Measurements from ENCODE around the gene C20orf204. TPM values are rescaled to one million over a fixed set of nuclear protein-coding genes. Genes with fewer than 3 reads are reported as not detected.

The C20orf204 gene
- total and polyA plus RNA-seq, 2 of the 8 experiments (the other 6 are each of a cell fraction or from before 2014, with no cell fraction given): 0.39 to 0.52 TPM

DNA sequence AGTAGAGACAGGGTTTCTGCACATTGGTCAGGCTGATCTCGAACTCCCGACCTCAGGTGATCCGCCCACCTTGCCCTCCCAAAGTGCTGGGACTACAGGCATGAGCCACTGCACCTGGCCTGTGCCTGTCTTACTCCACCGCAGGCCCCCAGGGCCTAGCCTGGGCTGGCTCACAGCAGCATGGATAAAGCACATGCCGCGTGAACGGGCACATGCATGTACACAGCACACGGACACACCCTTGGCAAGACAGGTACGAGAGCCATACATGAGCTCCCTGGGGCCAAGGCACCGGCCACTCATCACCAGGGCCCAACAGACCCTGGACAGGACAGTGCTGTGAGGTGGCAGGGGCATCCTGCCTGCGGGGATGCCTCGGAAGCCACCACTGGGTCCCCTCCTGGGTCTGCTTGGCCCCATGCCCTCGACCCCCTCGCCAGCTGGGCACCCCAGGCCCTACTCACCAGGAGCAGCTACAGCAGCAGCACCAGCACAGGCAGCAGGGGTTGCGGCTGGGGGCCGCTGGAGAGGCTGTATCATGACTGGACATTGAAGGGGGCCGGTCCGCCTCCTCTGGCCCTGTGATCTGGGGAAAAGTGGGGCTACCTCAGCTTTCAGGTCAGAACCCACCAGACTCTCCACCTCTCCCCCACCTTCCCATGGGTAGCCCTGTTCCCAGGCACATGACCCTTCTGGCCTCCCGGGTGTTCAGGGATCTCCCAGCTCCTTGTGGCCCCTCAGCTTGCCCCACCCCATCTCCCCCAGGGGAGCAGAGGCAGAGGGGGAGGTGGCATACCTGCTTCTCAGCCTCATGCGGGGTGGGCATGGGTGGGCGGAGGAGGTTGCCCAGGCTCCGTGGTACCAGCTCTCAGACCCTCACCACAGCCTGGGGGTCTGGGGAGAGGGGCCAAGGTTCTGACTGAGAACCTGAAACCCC is 40.3 kb downstream of the C20orf204 start:
- no peak overlapping the region for H3K18ac ChIP-seq (ENCODE audit: extremely low read depth, low read length)
- H4K20me1 ChIP-seq (replicated peaks in 1 of 2; ENCODE audit: control insufficient read depth in 1 of 2, insufficient read depth in 2 of 2, low read length in 2 of 2): peaks cover 0 to 5% of the 10 kb centered on the region in 2 experiments
- H3K14ac ChIP-seq (ENCODE audit: insufficient read length): no peak overlapping the region
- H3K27ac ChIP-seq (ENCODE audit: low read depth, low read length): no peak overlapping the region
- POLR2A ChIA-PET (ENCODE audit: partially characterized antibody): interaction anchor here (4.6 kb wide), 1 partner anchor 11 kb away, joined by 27 read pairs; no protein-coding TSS in a partner anchor
- H2BK120ac ChIP-seq (replicated peaks; ENCODE audit: low read depth, low read length): no peak overlapping the region
- no peak overlapping the region for H2BK15ac ChIP-seq (ENCODE audit: low read length)
- H4K91ac ChIP-seq (replicated peaks; ENCODE audit: insufficient read length, low read length): no peak overlapping the region
- no peak for TF ChIP-seq MAFK (IDR thresholded peaks at IDR 0.05; ENCODE audit: low read depth, low read length)
- no peak for TF ChIP-seq POLR2A (IDR thresholded peaks at IDR 0.05; ENCODE audit: control extremely low read depth in 1 of 2, low read depth in 2 of 2, low read length in 2 of 2)
- no peak for TF ChIP-seq EZH2 (IDR thresholded peaks at IDR 0.05; ENCODE audit: low read depth, low read length, severe bottlenecking)
- TF ChIP-seq BACH1 (IDR thresholded peaks at IDR 0.05; ENCODE audit: low read length): no peak
- no peak for TF ChIP-seq EGR1 (IDR thresholded peaks at IDR 0.05; ENCODE audit: borderline replicate concordance, low read depth, low read length)
- TF ChIP-seq, protein P1, sequence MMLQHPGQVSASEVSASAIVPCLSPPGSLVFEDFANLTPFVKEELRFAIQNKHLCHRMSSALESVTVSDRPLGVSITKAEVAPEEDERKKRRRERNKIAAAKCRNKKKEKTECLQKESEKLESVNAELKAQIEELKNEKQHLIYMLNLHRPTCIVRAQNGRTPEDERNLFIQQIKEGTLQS (IDR thresholded peaks at IDR 0.05; ENCODE audit: insufficient read depth, low read depth, low read length): no peak
- no peak for TF ChIP-seq RAD21 (IDR thresholded peaks at IDR 0.05 in 1 of 2, conservative IDR thresholded peaks at IDR 0.05 in 1 of 2; ENCODE audit: low read depth in 2 of 2, low read length in 2 of 2)
- TF ChIP-seq NANOG (IDR thresholded peaks at IDR 0.05; ENCODE audit: insufficient read depth, low read depth, low read length, poor library complexity, severe bottlenecking): no peak
- no peak for TF ChIP-seq RFX5 (IDR thresholded peaks at IDR 0.05; ENCODE audit: borderline replicate concordance, low read depth, low read length)
- no peak overlapping the region; the same call in 1 of the 2 replicates for H4K8ac ChIP-seq (ENCODE audit: extremely low read depth, insufficient read depth, low read length)
- H2BK20ac ChIP-seq (ENCODE audit: low read length): no peak overlapping the region
- H3K36me3 ChIP-seq (ENCODE audit: control insufficient read depth in 2 of 4, insufficient read depth in 4 of 4, low read length in 3 of 4): peaks cover 0 to 8% (median 3%) of the 10 kb centered on the region in 4 experiments; a peak in 3 of 8 replicates
- no peak overlapping the region for H3K4me3 ChIP-seq (ENCODE audit: extremely low read depth in 1 of 4, insufficient read depth in 2 of 4, low read depth in 3 of 4, low read length in 4 of 4)
- H3K27me3 ChIP-seq (replicated peaks in 1 of 4; ENCODE audit: control insufficient read depth in 3 of 4, extremely low read depth in 1 of 4, insufficient read depth in 3 of 4, low read length in 3 of 4): peaks cover 0 to 11% (median 8%) of the 10 kb centered on the region in 4 experiments; a peak in 4 of 7 replicates
- no peak overlapping the region for H3K9ac ChIP-seq (replicated peaks in 1 of 4; ENCODE audit: extremely low read depth in 1 of 4, low read depth in 3 of 4, low read length in 3 of 4)
- no peak overlapping the region for H2BK12ac ChIP-seq (ENCODE audit: low read depth, low read length)
- H3K4ac ChIP-seq (replicated peaks; ENCODE audit: insufficient read length, low read depth, low read length): no peak overlapping the region
- no peak overlapping the region for H2BK5ac ChIP-seq (ENCODE audit: low read depth, low read length)
- CTCF ChIA-PET (ENCODE audit: partially characterized antibody): interaction anchor here (0.6 to 13.0 kb wide), 4 partner anchors 12 to 129 kb away, joined by 4 to 144 read pairs (median 72); partner anchors contain the start of genes SOX18 and TCEA2
- DNase-seq (ENCODE audit: low read depth in 1 of 2, low spot score in 2 of 2) (no peak), FAIRE-seq (no peak)
- peaks cover 0 to 19% (median 10%) of the 10 kb centered on the region in 4 experiments; a peak in 5 of 7 replicates for H3K4me1 ChIP-seq (replicated peaks in 1 of 4; ENCODE audit: control insufficient read depth in 3 of 4, insufficient read depth in 4 of 4, low read length in 3 of 4)
- no peak overlapping the region for H3K4me2 ChIP-seq (ENCODE audit: insufficient read depth in 1 of 2, low read depth in 2 of 2, low read length in 2 of 2)
- no peak overlapping the region for H3K56ac ChIP-seq (replicated peaks; ENCODE audit: insufficient read length, low read depth, low read length)
- no peak overlapping the region for H3K23ac ChIP-seq (ENCODE audit: insufficient read length)
- no peak overlapping the region for H2AFZ ChIP-seq (ENCODE audit: low read length)
- no peaks in the 10 kb centered on the region for H3K9me3 ChIP-seq (ENCODE audit: insufficient read depth in 2 of 2, low read depth in 1 of 2, low read length in 1 of 2)
- 0 out of 2 replicates have a peak, but pooled peaks cover 3% of the 10 kb centered on the region for H3K79me1 ChIP-seq (ENCODE audit: low read depth, low read length)
- no peak overlapping the region for H2AK5ac ChIP-seq (ENCODE audit: low read depth, low read length)
- no peaks in the 10 kb centered on the region for H3K79me2 ChIP-seq (ENCODE audit: control insufficient read depth in 1 of 2, insufficient read depth in 2 of 2, low read length in 2 of 2)
- WGBS, 2 experiments (ENCODE audit: extremely low coverage in 1 of 2, insufficient coverage in 1 of 2, insufficient read length in 1 of 2, insufficient replicate concordance in 2 of 2, low coverage in 1 of 2, low lambda C conversion rate in 2 of 2, missing lambda C conversion rate in 1 of 2): 89% methylated on average over 17 of the region's 22 CpGs; no CpG with 5 or more reads in 1 of the 2 experiments
- no peak overlapping the region for H4K5ac ChIP-seq (ENCODE audit: insufficient read length, low read depth, low read length)
- H3K23me2 ChIP-seq (ENCODE audit: low read depth, low read length): peaks cover 11% of the 10 kb centered on the region; the same call in 1 of the 2 replicates
